DND-41 (cell line): ENCODE measurements around the gene CYSRT1.

Source experiments
- ATAC-seq: fragments of 200-7000 bp; cut with Tn5 transposase; 3 replicates; pipeline ENCODE4 v1.9.1; 2021; ENCODE audit warnings: low read depth; ENCODE audit not compliant: insufficient read depth
- DNase-seq: peaks from one replicate; pipeline ENCODE4 v3.0.0-alpha.2; 2020
- H2AFZ ChIP-seq: 2 replicates; pipeline ENCODE4 v1.6.0; 2012; ENCODE audit warnings: low read depth, low read length
- H3K27ac ChIP-seq: 2 replicates; pipeline ENCODE4 v1.5.1; 2012; ENCODE audit warnings: low read length, inconsistent platforms
- H3K27me3 ChIP-seq: fragments of 200-600 bp; sonication (generic); 2 replicates; pipeline ENCODE4 v1.6.0; 2012; ENCODE audit warnings: low read length, mild to moderate bottlenecking, inconsistent platforms; ENCODE audit not compliant: insufficient read depth, poor library complexity
- H3K36me3 ChIP-seq: 2 replicates; pipeline ENCODE4 v1.5.1; 2012; ENCODE audit warnings: low read length, inconsistent platforms; ENCODE audit not compliant: insufficient read depth
- H3K4me1 ChIP-seq: 2 replicates; pipeline ENCODE4 v1.5.1; 2012; ENCODE audit warnings: mild to moderate bottlenecking, low read length; ENCODE audit not compliant: insufficient read depth
- H3K4me2 ChIP-seq: 2 replicates; pipeline ENCODE4 v1.6.0; 2012; ENCODE audit warnings: mild to moderate bottlenecking, moderate library complexity, low read length, inconsistent platforms; ENCODE audit not compliant: insufficient read depth
- H3K4me3 ChIP-seq, 2 experiments: fragments of 200-600 bp in 1 of 2; shearing (Covaris generic) in 1 of 2; 2 replicates each; pipeline ENCODE4 v1.5.1; 2012 to 2016; ENCODE audit warnings: inconsistent platforms in 2 of 2, low read length in 2 of 2, mild to moderate bottlenecking in 2 of 2, low read depth in 1 of 2, moderate library complexity in 1 of 2
- H3K79me2 ChIP-seq: 2 replicates; pipeline ENCODE4 v1.6.0; 2012; ENCODE audit warnings: low read length, inconsistent platforms; ENCODE audit not compliant: insufficient read depth
- H3K9ac ChIP-seq: 2 replicates; pipeline ENCODE4 v1.6.0; 2012; ENCODE audit warnings: low read depth, mild to moderate bottlenecking, inconsistent platforms, low read length, moderate library complexity
- H3K9me3 ChIP-seq: 2 replicates; pipeline ENCODE4 v1.5.1; 2012; ENCODE audit warnings: low read length, moderate library complexity, mild to moderate bottlenecking, inconsistent platforms; ENCODE audit not compliant: insufficient read depth, severe bottlenecking
- H4K20me1 ChIP-seq: 2 replicates; pipeline ENCODE4 v1.6.0; 2012; ENCODE audit warnings: low read length; ENCODE audit not compliant: insufficient read depth
- CTCF ChIP-seq: IDR thresholded peaks from 2 replicates; pipeline ENCODE4 v1.5.1; 2012; ENCODE audit warnings: borderline replicate concordance, low read length, moderate library complexity, mild to moderate bottlenecking; ENCODE audit not compliant: poor library complexity, severe bottlenecking; ENCODE audit errors: extremely low read depth
- EZH2 ChIP-seq: IDR thresholded peaks from 3 replicates; pipeline ENCODE4 v1.6.1; 2012; ENCODE audit warnings: borderline replicate concordance, low read depth, mild to moderate bottlenecking, moderate library complexity, low read length, inconsistent platforms; ENCODE audit not compliant: severe bottlenecking

The CYSRT1 gene

DNA sequence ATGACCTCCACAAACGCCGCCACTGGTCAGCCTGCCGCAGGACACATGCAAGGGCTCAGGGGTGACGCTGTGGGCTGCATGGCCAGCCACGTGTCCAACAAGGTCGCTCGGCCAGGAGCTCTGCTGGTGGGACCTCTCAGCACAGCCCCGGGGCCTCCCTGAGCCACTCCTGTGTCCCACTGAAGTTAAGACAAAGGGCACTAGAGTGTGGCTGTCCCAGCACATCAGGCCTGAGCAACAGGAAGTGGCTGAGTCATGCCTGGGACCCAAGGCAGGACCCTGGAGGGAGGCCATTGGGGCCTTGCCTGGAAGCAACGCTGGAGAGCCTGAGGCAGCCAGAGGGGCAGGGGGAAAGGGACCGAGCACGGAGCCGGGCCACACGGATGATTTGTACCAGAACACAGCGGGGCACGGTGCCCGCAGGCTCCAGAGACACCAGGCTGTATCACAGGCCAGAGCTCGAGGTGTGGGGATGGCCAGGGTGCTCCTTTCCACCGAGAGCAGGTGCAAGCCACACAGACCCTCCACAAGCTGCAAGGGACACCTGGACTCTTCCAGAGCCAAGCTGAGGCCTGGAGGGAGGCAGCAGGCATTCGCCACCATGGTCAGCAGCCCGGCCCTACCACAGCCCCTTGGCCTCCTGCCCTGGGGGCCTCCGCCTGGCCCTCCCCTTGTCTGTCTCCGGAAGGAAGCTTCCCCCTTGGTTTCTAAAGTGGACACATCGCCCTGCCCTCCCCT, 46.6 kb upstream of the CYSRT1 start:
- H4K20me1 ChIP-seq = peaks cover 31% of the 10 kb centered on the region
- H3K36me3 ChIP-seq = peaks cover 30% of the 10 kb centered on the region
- no peaks in the 10 kb centered on the region for H3K79me2 ChIP-seq
- H3K4me1 ChIP-seq = no peaks in the 10 kb centered on the region
- no peak overlapping the region for H3K9ac ChIP-seq
- TF ChIP-seq EZH2 (no peak), CTCF (no peak)
- H3K9me3 ChIP-seq = no peaks in the 10 kb centered on the region
- H3K4me3 ChIP-seq = no peak overlapping the region
- no peak for ATAC-seq
- no peaks in the 10 kb centered on the region for H3K27me3 ChIP-seq
- H3K4me2 ChIP-seq = no peak overlapping the region
- DNase-seq = no peak
- no peak overlapping the region for H3K27ac ChIP-seq
- H2AFZ ChIP-seq = no peak overlapping the region

DNA sequence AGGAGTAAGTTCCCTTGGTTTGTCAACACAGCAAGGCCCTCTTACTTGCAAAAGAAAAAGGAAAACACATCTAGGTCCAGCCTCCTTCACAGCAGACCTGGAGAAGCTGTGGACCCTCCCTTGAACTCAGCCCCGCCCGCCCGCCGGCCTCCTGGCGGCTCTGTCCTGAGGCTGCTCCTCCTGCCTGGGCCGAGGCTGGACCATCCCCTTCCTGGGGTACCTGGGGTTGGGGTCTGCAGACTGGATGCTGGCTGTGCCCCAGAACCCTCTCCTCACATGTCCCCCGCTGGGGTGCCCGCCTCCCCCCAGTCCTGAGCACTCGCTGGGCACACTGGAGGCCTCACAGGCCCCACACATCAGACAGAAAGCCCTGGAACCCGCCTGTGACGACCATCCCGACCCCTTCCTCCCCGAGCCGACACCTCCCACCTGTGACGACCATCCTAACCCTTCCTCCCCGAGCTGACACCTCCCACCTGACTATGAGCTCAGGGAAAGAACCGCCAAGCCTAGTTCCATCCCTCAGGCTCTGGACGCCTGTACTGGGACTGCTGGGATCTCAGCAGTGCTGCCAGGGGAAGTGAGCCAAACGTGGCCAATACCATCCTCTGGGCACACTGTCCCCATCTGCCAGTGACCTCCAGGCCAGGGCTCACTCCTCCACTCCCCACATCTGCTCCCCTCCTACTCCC, 45.9 kb upstream of the CYSRT1 start:
- Histone ChIP-seq H3K9me3 (no peaks in the 10 kb centered on the region), H3K27me3 (no peaks in the 10 kb centered on the region), H3K4me3 (no peak overlapping the region), H3K27ac (no peak overlapping the region), H4K20me1 (peaks cover 30% of the 10 kb centered on the region), H3K9ac (no peak overlapping the region), H3K36me3 (peaks cover 37% of the 10 kb centered on the region), H3K4me1 (no peaks in the 10 kb centered on the region), H3K4me2 (no peak overlapping the region), H3K79me2 (no peaks in the 10 kb centered on the region), H2AFZ (no peak overlapping the region)
- TF ChIP-seq CTCF (no peak), EZH2 (no peak)
- DNase-seq (no peak), ATAC-seq (no peak)

- ATAC-seq = no peak
- Histone ChIP-seq H3K4me1 (no peaks in the 10 kb centered on the region), H3K27me3 (no peaks in the 10 kb centered on the region), H3K9ac (no peak overlapping the region), H3K9me3 (no peaks in the 10 kb centered on the region), H3K4me3 (no peak overlapping the region), H2AFZ (no peak overlapping the region), H4K20me1 (peaks cover 26% of the 10 kb centered on the region), H3K27ac (no peak overlapping the region), H3K36me3 (peaks cover 43% of the 10 kb centered on the region), H3K79me2 (no peaks in the 10 kb centered on the region), H3K4me2 (no peak overlapping the region)
- TF ChIP-seq CTCF (no peak), EZH2 (no peak)
- DNase-seq = no peak
These were observed 45.2 kb upstream of the CYSRT1 start for GRCh38 chr9:137179761-137180160.
